HepG2 (cell line): ENCODE data around the gene RCC1. TPM values are rescaled to one million over a fixed set of nuclear protein-coding genes. Genes with fewer than 3 reads are reported as not detected.

Experiments used
- AGO1 ChIP-seq: fragments of 200-400 bp; formaldehyde crosslinking; IDR thresholded peaks from 2 replicates; pipeline ENCODE4 v1.6.1; 2017; ENCODE audit warnings: mild to moderate bottlenecking, low read depth, low read length, moderate library complexity; ENCODE audit not compliant: poor library complexity, severe bottlenecking
- CBX1 ChIP-seq: IDR thresholded peaks from one replicate; pipeline ENCODE4 v1.6.1; 2016; ENCODE audit warnings: antibody characterized with exemption, low read depth
- CEBPZ ChIP-seq: IDR thresholded peaks from 2 replicates; pipeline ENCODE4 v1.6.1; 2012; ENCODE audit warnings: low read length, improper control_type of control experiment
- CREM ChIP-seq, 2 experiments: sonication (generic) in 1 of 2; formaldehyde crosslinking in 1 of 2; IDR thresholded peaks; 2 replicates each; pipeline versions ENCODE4 v1.4.0 to v1.6.1; 2016 to 2020; ENCODE audit warnings: antibody characterized with exemption in 1 of 2, mild to moderate bottlenecking in 1 of 2, missing genetic modification reagents in 1 of 2
- KAT8 ChIP-seq: IDR thresholded peaks from 2 replicates; pipeline ENCODE4 v1.6.1; 2016; ENCODE audit warnings: missing genetic modification reagents, missing compliant biosample characterization
- KLF9 ChIP-seq: IDR thresholded peaks from 2 replicates; pipeline ENCODE4 v1.6.1; 2016; ENCODE audit warnings: low read depth
- NRL ChIP-seq: sonication (generic); formaldehyde crosslinking; IDR thresholded peaks from 2 replicates; pipeline ENCODE4 v1.5.0; 2020; ENCODE audit warnings: missing genetic modification reagents, mild to moderate bottlenecking, moderate library complexity, borderline replicate concordance
- PLSCR1 ChIP-seq: sonication (generic); formaldehyde crosslinking; IDR thresholded peaks from 2 replicates; pipeline ENCODE4 v1.5.0; 2020; ENCODE audit warnings: missing genetic modification reagents, mild to moderate bottlenecking, borderline replicate concordance
- PRPF4 ChIP-seq: fragments of 200-400 bp; formaldehyde crosslinking; IDR thresholded peaks from 2 replicates; pipeline ENCODE4 v1.6.1; 2016; ENCODE audit warnings: low read length, low read depth; ENCODE audit not compliant: poor library complexity, severe bottlenecking
- SIN3B ChIP-seq: fragments of 150-350 bp; IDR thresholded peaks from 2 replicates; pipeline ENCODE4 v1.6.1; 2014; ENCODE audit warnings: low read length
- SIX4 ChIP-seq: sonication (generic); formaldehyde crosslinking; IDR thresholded peaks from 2 replicates; pipeline ENCODE4 v1.4.0; 2020; ENCODE audit warnings: missing genetic modification reagents
- ZFP36 ChIP-seq: fragments of 150-350 bp; IDR thresholded peaks from 2 replicates; pipeline ENCODE4 v1.6.1; 2018; ENCODE audit warnings: borderline replicate concordance, low read length, low read depth; ENCODE audit not compliant: partially characterized antibody
- ZNF136 ChIP-seq: sonication (generic); formaldehyde crosslinking; IDR thresholded peaks from 2 replicates; pipeline ENCODE4 v1.8.1; 2022; ENCODE audit warnings: low read depth, mild to moderate bottlenecking, moderate library complexity, missing genetic modification reagents
- ZNF281 ChIP-seq: sonication (generic); formaldehyde crosslinking; IDR thresholded peaks from 2 replicates; pipeline ENCODE4 v1.4.0; 2020; ENCODE audit warnings: missing genetic modification reagents, borderline replicate concordance
- ZNF350 ChIP-seq: sonication (generic); formaldehyde crosslinking; IDR thresholded peaks from 2 replicates; pipeline ENCODE4 v1.4.0; 2020; ENCODE audit warnings: mild to moderate bottlenecking, low read depth, missing genetic modification reagents, borderline replicate concordance
- ZNF354B ChIP-seq: sonication (generic); formaldehyde crosslinking; IDR thresholded peaks from 2 replicates; pipeline ENCODE4 v1.8.0; 2022; ENCODE audit warnings: mild to moderate bottlenecking, missing genetic modification reagents
- ZNF577 ChIP-seq: sonication (generic); formaldehyde crosslinking; IDR thresholded peaks from 2 replicates; pipeline ENCODE4 v1.4.0; 2020; ENCODE audit warnings: mild to moderate bottlenecking, low read depth, missing genetic modification reagents, borderline replicate concordance
- ZNF616 ChIP-seq: sonication (generic); formaldehyde crosslinking; IDR thresholded peaks from 2 replicates; pipeline ENCODE4 v1.5.0; 2020; ENCODE audit warnings: low read depth, mild to moderate bottlenecking, missing genetic modification reagents
- ZNF891 ChIP-seq: sonication (generic); formaldehyde crosslinking; IDR thresholded peaks from 2 replicates; pipeline ENCODE4 v1.5.0; 2020; ENCODE audit warnings: mild to moderate bottlenecking, missing genetic modification reagents
- ZSCAN31 ChIP-seq: sonication (generic); formaldehyde crosslinking; IDR thresholded peaks from 2 replicates; pipeline ENCODE4 v1.5.0; 2020; ENCODE audit warnings: low read depth, mild to moderate bottlenecking, missing genetic modification reagents
- polyA plus RNA-seq, 8 experiments: library from polyadenylated mRNA; depleted of rRNA in 3 of 8; stranded (reverse) in 7 of 8; unstranded in 1 of 8; fragments of >200 nt; fragmentation: Illumina TruSeq in 4 of 8; extraction: Trizol in 4 of 8; gene quantifications; 2 replicates each; pipeline versions ENCODE4 v1.2.1 to v1.2.3, GENCODE V29; 2011 to 2016; ENCODE audit warnings: low read depth in 4 of 8, missing spikeins in 1 of 8, mixed read lengths in 1 of 8; ENCODE audit not compliant: insufficient read depth in 1 of 8
- total RNA-seq, 5 experiments: library from RNA; depleted of rRNA; stranded (reverse); fragments of >200 nt; fragmentation: Illumina TruSeq; extraction: Trizol; gene quantifications; 2 replicates each; pipeline ENCODE4 v1.2.3, GENCODE V29; 2016; ENCODE audit warnings: low read depth in 1 of 5

Gene RCC1
- total and polyA plus RNA-seq, 2 of the 13 experiments (the other 11 are each of a cell fraction or from before 2014, with no cell fraction given) = 47.2 to 80.8 TPM

GRCh38 chr1:28505406-28506187 lies at the start of gene RCC1 (continued):
- no peak for TF ChIP-seq CEBPZ
- TF ChIP-seq NRL (CRISPR knock-in tag) = peak; percentile 82; the same call in 1 of the 2 replicates
- TF ChIP-seq ZNF577 = no peak
- 0 out of 2 replicates have a peak, but pooled peaks have one; percentile 46 for TF ChIP-seq KLF9 (CRISPR knock-in tag)
- no peak for TF ChIP-seq ZNF354B (CRISPR knock-in tag)
- no peak for TF ChIP-seq SIX4 (CRISPR knock-in tag)
- TF ChIP-seq SIN3B = no peak
- TF ChIP-seq ZFP36 = no peak
- 0 out of 2 replicates have a peak, but pooled peaks have one; percentile 64 for TF ChIP-seq ZNF136 (CRISPR knock-in tag)
- peak; percentile 23 for TF ChIP-seq CBX1
- TF ChIP-seq ZSCAN31 = no peak
- no peak for TF ChIP-seq PRPF4
- TF ChIP-seq AGO1 = no peak
- peak; percentile 75 for TF ChIP-seq CREM (IDR thresholded peaks at IDR 0.05)
- no peak for TF ChIP-seq CREM (CRISPR knock-in tag; IDR thresholded peaks at IDR 0.05)
- peak; percentile 90 for TF ChIP-seq KAT8
- peak; percentile 72; the same call in 1 of the 2 replicates for TF ChIP-seq ZNF350
- no peak for TF ChIP-seq PLSCR1
- TF ChIP-seq ZNF891 (CRISPR knock-in tag) = peak; percentile 89
- no peak for TF ChIP-seq ZNF616 (CRISPR knock-in tag)
- no peak; the same call in 1 of the 2 replicates for TF ChIP-seq ZNF281 (CRISPR knock-in tag)
